ENCODE results near the gene USP36. TPM values are rescaled to one million over a fixed set of nuclear protein-coding genes. Genes with fewer than 3 reads are reported as not detected.

Gene USP36
- total and polyA plus RNA-seq, 11 donors, result 11.7 to 40.9 (median 18.3) TPM

DNA sequence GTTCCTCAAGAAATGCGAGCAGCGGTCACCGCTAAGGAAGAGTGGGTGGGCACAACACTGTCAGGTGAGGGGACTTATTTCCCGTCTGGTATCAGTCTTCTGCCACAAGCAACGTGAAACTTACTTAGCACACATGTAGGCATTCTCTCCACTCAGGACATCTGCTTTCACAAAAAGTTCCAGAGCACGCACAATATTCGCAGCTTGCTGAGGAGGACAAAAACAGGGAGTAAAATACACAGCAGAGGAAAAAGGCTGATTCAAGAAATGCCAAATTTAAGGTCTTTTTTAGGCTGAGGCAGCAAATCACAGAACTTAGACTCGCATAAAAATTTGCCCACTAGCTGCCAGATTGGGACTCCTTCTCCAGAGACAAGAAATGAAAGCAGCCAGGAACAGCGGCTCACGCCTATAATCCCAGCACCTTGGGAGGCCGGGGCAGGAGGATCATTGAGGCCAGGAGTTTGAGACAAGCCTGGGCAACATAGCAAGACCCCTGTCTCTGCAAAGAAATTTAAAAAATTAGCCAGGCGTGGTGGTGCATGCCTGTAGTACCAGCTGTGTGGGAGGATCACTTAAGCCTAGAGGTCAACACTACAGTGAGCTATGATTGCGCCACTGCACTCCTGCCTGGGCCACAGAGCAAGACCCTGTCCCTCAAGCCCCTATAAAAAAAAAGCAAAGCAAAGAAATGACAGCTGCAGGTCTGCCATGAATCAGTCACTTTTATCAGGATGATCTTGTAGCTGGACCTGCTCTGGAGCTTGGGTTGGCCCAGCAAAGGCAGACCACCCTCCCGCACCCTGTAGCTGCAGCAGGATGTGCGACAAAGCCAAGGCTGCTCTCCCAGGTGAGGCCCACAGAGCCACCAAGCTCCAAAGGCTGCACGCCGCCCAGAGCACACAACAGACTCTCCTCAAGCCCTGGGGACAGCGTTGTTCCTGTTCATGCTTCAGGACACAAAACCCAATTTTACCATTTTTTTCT is 20.5 kb downstream of the USP36 start:
- TF ChIP-seq POLR2A (IDR thresholded peaks at IDR 0.05), result no peak
- TF ChIP-seq, protein P1, sequence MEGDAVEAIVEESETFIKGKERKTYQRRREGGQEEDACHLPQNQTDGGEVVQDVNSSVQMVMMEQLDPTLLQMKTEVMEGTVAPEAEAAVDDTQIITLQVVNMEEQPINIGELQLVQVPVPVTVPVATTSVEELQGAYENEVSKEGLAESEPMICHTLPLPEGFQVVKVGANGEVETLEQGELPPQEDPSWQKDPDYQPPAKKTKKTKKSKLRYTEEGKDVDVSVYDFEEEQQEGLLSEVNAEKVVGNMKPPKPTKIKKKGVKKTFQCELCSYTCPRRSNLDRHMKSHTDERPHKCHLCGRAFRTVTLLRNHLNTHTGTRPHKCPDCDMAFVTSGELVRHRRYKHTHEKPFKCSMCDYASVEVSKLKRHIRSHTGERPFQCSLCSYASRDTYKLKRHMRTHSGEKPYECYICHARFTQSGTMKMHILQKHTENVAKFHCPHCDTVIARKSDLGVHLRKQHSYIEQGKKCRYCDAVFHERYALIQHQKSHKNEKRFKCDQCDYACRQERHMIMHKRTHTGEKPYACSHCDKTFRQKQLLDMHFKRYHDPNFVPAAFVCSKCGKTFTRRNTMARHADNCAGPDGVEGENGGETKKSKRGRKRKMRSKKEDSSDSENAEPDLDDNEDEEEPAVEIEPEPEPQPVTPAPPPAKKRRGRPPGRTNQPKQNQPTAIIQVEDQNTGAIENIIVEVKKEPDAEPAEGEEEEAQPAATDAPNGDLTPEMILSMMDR (IDR thresholded peaks at IDR 0.05), result no peak
- H3K36me3 ChIP-seq, result peaks cover 0 to 100% (median 99%) of the 10 kb centered on the region in 9 donors
- peak overlapping the region in 5 of 12 donors; percentile 29 to 91 (median 71) for H3K27ac ChIP-seq
- ATAC-seq, result peak in 1 of 4 donors; percentile 31
- intact Hi-C loops (cut with DNase I), result no loop called here
- 94 to 96% (median 95%) methylated on average over 18 of the region's 18 CpGs for WGBS, 4 donors
- DNase-seq, result no peak
- H3K9me3 ChIP-seq, result no peaks in the 10 kb centered on the region
- no peaks in the 10 kb centered on the region for H3K27me3 ChIP-seq
- H3K4me3 ChIP-seq, result no peak overlapping the region
- peaks cover 0 to 27% (median 3%) of the 10 kb centered on the region in 12 donors for H3K4me1 ChIP-seq

DNA sequence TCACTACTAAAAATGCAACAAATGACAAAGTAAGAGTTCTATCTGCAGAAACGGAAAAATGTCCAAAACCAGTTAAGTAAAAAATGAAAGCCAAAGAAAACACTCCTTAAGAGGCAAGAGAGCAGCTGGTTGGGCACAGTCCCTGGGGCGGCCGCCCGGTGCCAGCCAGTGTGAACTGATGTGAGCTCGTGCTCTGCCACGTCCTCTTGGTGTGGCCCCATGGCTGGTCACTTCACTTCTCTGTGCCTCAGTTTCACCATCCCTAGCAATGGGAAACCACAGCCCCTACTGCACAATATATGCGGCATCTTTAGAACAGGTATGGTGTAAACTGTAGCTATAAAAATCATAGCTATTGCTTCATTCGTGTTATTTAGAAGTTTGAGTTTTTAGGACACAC is 21.2 kb downstream of the USP36 start:
- peaks cover 0 to 100% (median 99%) of the 10 kb centered on the region in 9 donors for H3K36me3 ChIP-seq
- H3K4me1 ChIP-seq, result peaks cover 0 to 27% (median 3%) of the 10 kb centered on the region in 12 donors
- peak overlapping the region in 8 of 12 donors; percentile 20 to 91 (median 56) for H3K27ac ChIP-seq
- no peaks in the 10 kb centered on the region for H3K27me3 ChIP-seq
- ATAC-seq (no peak), DNase-seq (no peak)
- no peaks in the 10 kb centered on the region for H3K9me3 ChIP-seq
- intact Hi-C loops (cut with DNase I), result no loop called here
- no peak overlapping the region for H3K4me3 ChIP-seq
- WGBS, 4 donors, result 79 to 83% (median 82%) methylated on average over 8 of the region's 8 CpGs
- TF ChIP-seq, protein P1 (IDR thresholded peaks at IDR 0.05), result no peak
- TF ChIP-seq POLR2A (IDR thresholded peaks at IDR 0.05), result no peak

DNA sequence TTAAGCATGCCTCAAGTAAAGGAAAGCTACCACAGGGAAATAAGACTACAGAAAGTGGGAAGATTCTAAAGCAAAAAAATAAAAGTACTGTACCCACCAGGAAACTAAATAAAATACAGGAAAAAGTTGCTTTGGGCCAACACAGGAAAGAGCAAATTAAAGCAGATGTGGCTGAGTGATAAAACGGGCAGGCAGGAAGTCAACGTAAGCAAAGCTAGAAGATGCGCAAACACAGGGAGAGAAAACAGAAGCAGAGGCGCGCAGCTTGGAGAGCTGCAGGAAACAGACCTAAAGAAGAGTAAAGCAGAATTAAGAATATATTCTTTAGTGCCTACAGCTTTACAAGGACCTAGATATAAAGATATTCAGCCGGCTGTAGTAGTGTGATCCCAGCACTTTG is 21.7 kb downstream of the USP36 start:
- peak in 1 of 5 donors; percentile 56 for DNase-seq
- H3K4me1 ChIP-seq, result peaks cover 0 to 27% (median 3%) of the 10 kb centered on the region in 12 donors
- peak overlapping the region in 8 of 12 donors; percentile 20 to 91 (median 46) for H3K27ac ChIP-seq
- H3K36me3 ChIP-seq, result peaks cover 0 to 100% (median 99%) of the 10 kb centered on the region in 9 donors
- no peaks in the 10 kb centered on the region for H3K27me3 ChIP-seq
- intact Hi-C loops (cut with DNase I), result no loop called here
- H3K9me3 ChIP-seq, result no peaks in the 10 kb centered on the region
- ATAC-seq, result peak in 2 of 4 donors; percentile 24 to 81
- WGBS, 4 donors, result 49 to 59% (median 53%) methylated on average over 6 of the region's 6 CpGs
- H3K4me3 ChIP-seq, result peak overlapping the region in 1 of 12 donors; percentile 4
- TF ChIP-seq, protein P1 (IDR thresholded peaks at IDR 0.05), result no peak

DNA sequence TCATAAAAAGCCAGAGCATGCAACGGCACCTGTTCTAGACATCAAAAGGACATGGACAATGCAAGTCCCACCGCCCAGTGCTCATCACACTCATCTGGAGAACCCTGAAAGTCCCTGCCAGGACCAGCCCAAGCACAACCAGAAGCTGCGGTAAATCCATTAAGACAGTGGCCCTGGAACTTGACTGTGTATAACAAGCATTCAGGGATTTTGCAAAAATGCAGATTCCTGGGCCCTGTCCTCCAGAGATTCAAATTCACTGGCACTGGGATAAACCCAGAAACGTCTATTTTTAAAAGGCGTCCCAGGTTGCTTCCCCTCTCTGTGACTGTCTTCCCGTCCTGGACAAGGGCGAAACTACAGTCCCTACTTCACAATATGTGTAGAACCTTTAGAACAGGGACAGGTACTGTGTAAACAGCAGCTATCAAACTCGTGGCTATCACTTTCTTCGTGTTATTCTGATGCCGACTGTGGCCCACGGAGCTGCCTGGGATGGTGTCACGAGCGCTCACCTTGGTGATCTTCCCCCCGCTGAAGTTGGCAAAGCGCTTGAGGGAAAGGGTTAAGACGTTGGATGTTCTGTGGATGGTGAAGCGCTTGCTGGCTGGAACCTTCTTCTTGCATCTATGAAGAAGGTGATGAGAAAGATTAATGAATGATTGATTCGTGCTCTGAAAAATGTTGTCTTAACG is 22.3 kb downstream of the USP36 start:
- H3K27ac ChIP-seq, result peak overlapping the region in 6 of 12 donors; percentile 4 to 91 (median 44)
- no peak for TF ChIP-seq POLR2A (IDR thresholded peaks at IDR 0.05)
- TF ChIP-seq, protein P1 (IDR thresholded peaks at IDR 0.05), result no peak
- peaks cover 0 to 31% (median 7%) of the 10 kb centered on the region in 12 donors for H3K4me1 ChIP-seq
- no peaks in the 10 kb centered on the region for H3K9me3 ChIP-seq
- peaks cover 0 to 100% (median 99%) of the 10 kb centered on the region in 9 donors for H3K36me3 ChIP-seq
- H3K4me3 ChIP-seq, result peak overlapping the region in 1 of 12 donors; percentile 4
- intact Hi-C loops (cut with DNase I), result no loop called here
- no peak for DNase-seq
- no peaks in the 10 kb centered on the region for H3K27me3 ChIP-seq
- 81 to 85% (median 84%) methylated on average over 19 of the region's 19 CpGs for WGBS, 4 donors
- ATAC-seq, result no peak
